ENCODE measurements around the gene TMEM39B. TPM values are rescaled to one million over a fixed set of nuclear protein-coding genes. Genes with fewer than 3 reads are reported as not detected.

Gene TMEM39B
- total RNA-seq, 1 experiment from 2014 or later = 22.8 TPM

GRCh38 chr1:32035119-32035518, 37.6 kb upstream of the TMEM39B start:
- peaks cover 16% of the 10 kb centered on the region for H4K20me1 ChIP-seq (ENCODE audit: insufficient read depth)
- BruUV-seq (replicated peaks) = no TSS peak
- no peaks in the 10 kb centered on the region for H3K9me3 ChIP-seq (ENCODE audit: control insufficient read depth in 1 of 2, insufficient read depth in 1 of 2, low read depth in 1 of 2, low read length in 2 of 2)
- no peaks in the 10 kb centered on the region for H3K9me2 ChIP-seq (ENCODE audit: insufficient read depth)
- H3K4me2 ChIP-seq (ENCODE audit: low read length) = no peak overlapping the region
- ChIA-PET CTCF (no interaction called here), POLR2A (no interaction called here), RAD21 (ENCODE audit: low non-redundant PET in 1 of 2, low total read pairs in 2 of 2, uncharacterized antibody in 2 of 2, unreplicated experiment in 2 of 2) (no interaction called here)
- H3K4me3 ChIP-seq (replicated peaks in 1 of 2; ENCODE audit: low read depth in 1 of 2, low read length in 2 of 2) = no peak overlapping the region
- TF ChIP-seq EZH2phosphoT487 (IDR thresholded peaks at IDR 0.05; ENCODE audit: borderline replicate concordance) = no peak
- no peak for TF ChIP-seq SIN3A (IDR thresholded peaks at IDR 0.05; ENCODE audit: low read depth)
- no peak for TF ChIP-seq SRF (IDR thresholded peaks at IDR 0.05; ENCODE audit: low read depth)
- no peak for TF ChIP-seq ZNF274 (IDR thresholded peaks at IDR 0.05; ENCODE audit: low read depth, low read length)
- TF ChIP-seq JUND (IDR thresholded peaks at IDR 0.05) = no peak
- no peak for TF ChIP-seq POLR2AphosphoS5 (IDR thresholded peaks at IDR 0.05; ENCODE audit: low read depth, low read length)
- TF ChIP-seq, protein P1, sequence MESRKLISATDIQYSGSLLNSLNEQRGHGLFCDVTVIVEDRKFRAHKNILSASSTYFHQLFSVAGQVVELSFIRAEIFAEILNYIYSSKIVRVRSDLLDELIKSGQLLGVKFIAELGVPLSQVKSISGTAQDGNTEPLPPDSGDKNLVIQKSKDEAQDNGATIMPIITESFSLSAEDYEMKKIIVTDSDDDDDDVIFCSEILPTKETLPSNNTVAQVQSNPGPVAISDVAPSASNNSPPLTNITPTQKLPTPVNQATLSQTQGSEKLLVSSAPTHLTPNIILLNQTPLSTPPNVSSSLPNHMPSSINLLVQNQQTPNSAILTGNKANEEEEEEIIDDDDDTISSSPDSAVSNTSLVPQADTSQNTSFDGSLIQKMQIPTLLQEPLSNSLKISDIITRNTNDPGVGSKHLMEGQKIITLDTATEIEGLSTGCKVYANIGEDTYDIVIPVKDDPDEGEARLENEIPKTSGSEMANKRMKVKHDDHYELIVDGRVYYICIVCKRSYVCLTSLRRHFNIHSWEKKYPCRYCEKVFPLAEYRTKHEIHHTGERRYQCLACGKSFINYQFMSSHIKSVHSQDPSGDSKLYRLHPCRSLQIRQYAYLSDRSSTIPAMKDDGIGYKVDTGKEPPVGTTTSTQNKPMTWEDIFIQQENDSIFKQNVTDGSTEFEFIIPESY (IDR thresholded peaks at IDR 0.05; ENCODE audit: extremely low read depth, insufficient replicate concordance, low read length) = no peak
- no peak for TF ChIP-seq REST (IDR thresholded peaks at IDR 0.05; ENCODE audit: low read depth)
- no peak for TF ChIP-seq FOSL1 (IDR thresholded peaks at IDR 0.05; ENCODE audit: low read depth)
- no peak for TF ChIP-seq CEBPB (IDR thresholded peaks at IDR 0.05; ENCODE audit: low read depth)
- TF ChIP-seq YY1 (IDR thresholded peaks at IDR 0.05; ENCODE audit: extremely low read depth, insufficient replicate concordance, low read depth, low read length) = no peak
- H3K27me3 ChIP-seq (ENCODE audit: insufficient read depth, low read length) = no peaks in the 10 kb centered on the region
- H3K9ac ChIP-seq (ENCODE audit: low read length) = no peak overlapping the region
- peaks cover 99% of the 10 kb centered on the region for H3K79me2 ChIP-seq (ENCODE audit: insufficient read depth, low read length)
- DNase-seq (ENCODE audit: low read depth, low spot score) (no peak), ATAC-seq (no peak)
- no peaks in the 10 kb centered on the region for H3K4me1 ChIP-seq (ENCODE audit: control insufficient read depth in 1 of 2, insufficient read depth in 2 of 2, low read length in 2 of 2)
- H3K36me3 ChIP-seq (ENCODE audit: control insufficient read depth in 1 of 2, insufficient read depth in 2 of 2, low read length in 2 of 2) = peaks cover 79 to 83% of the 10 kb centered on the region in 2 experiments
- no peak overlapping the region for H2AFZ ChIP-seq (ENCODE audit: low read depth, low read length, poor library complexity, severe bottlenecking)
- H3K27ac ChIP-seq (ENCODE audit: low read depth, low read length) = no peak overlapping the region
- intact Hi-C loops (cut with micrococcal nuclease) = no loop called here

Measured in HCT116 (cell line).